Testis (tissue), 2 donors: ENCODE results near the gene PVR.

Experiments
- CTCF ChIP-seq, 3 experiments: fragments of 450-650 bp in 2 of 3; fragments of 200-600 bp in 1 of 3; sonication (generic) in 1 of 3; IDR thresholded peaks; one replicate each; pipeline ENCODE4 v1.5.1; 2016 to 2019; ENCODE audit warnings: antibody characterized with exemption in 3 of 3, mild to moderate bottlenecking in 2 of 3, moderate library complexity in 1 of 3
- POLR2A ChIP-seq: fragments of 450-650 bp; IDR thresholded peaks from one replicate; pipeline ENCODE4 v1.6.1; 2017; ENCODE audit warnings: antibody characterized with exemption, mild to moderate bottlenecking, moderate library complexity

- TF ChIP-seq CTCF (IDR thresholded peaks at IDR 0.05) (no peak), POLR2A (no peak)
Observed at GRCh38 chr19:44684892-44685863, 41.5 kb downstream of the PVR start.
